ENCODE data around the gene SLC24A4.

SLC24A4 gene

GRCh38 chr14:92455231-92455630 is 132.3 kb downstream of the SLC24A4 start:
- DNase-seq (ENCODE audit: extremely low read depth in 1 of 2, low read depth in 1 of 2) = no peak

- no peak for DNase-seq (ENCODE audit: extremely low read depth in 1 of 2, low read depth in 1 of 2)
Measured at GRCh38 chr14:92456215-92457015, 133.4 kb downstream of the SLC24A4 start.

- DNase-seq (ENCODE audit: extremely low read depth in 1 of 2, low read depth in 1 of 2) = no peak
Measured at GRCh38 chr14:92457016-92457565, 134.1 kb downstream of the SLC24A4 start.

GRCh38 chr14:92458136-92459029 is 135.4 kb downstream of the SLC24A4 start:
- DNase-seq (ENCODE audit: extremely low read depth in 1 of 2, low read depth in 1 of 2) = no peak

- no peak for DNase-seq (ENCODE audit: extremely low read depth in 1 of 2, low read depth in 1 of 2)
Measured at GRCh38 chr14:92459030-92459949, 136.3 kb downstream of the SLC24A4 start.

GRCh38 chr14:92459950-92460421 is 137.0 kb downstream of the SLC24A4 start:
- DNase-seq (ENCODE audit: extremely low read depth in 1 of 2, low read depth in 1 of 2) = no peak

GRCh38 chr14:92460541-92460915 is 137.6 kb downstream of the SLC24A4 start:
- DNase-seq (ENCODE audit: extremely low read depth in 1 of 2, low read depth in 1 of 2) = no peak

- DNase-seq (ENCODE audit: extremely low read depth in 1 of 2, low read depth in 1 of 2) = no peak
Measured at GRCh38 chr14:92460916-92461579, 138.1 kb downstream of the SLC24A4 start.

- DNase-seq (ENCODE audit: extremely low read depth in 1 of 2, low read depth in 1 of 2) = no peak
Measured at GRCh38 chr14:92461891-92462290, 138.9 kb downstream of the SLC24A4 start.

- DNase-seq (ENCODE audit: extremely low read depth in 1 of 2, low read depth in 1 of 2) = no peak
Measured at GRCh38 chr14:92462568-92462967, 139.6 kb downstream of the SLC24A4 start.

- no peak for DNase-seq (ENCODE audit: extremely low read depth in 1 of 2, low read depth in 1 of 2)
Measured at GRCh38 chr14:92463141-92463540, 140.2 kb downstream of the SLC24A4 start.

GRCh38 chr14:92464156-92464555 is 141.2 kb downstream of the SLC24A4 start:
- DNase-seq (ENCODE audit: extremely low read depth in 1 of 2, low read depth in 1 of 2) = no peak

GRCh38 chr14:92464716-92465115 is 141.8 kb downstream of the SLC24A4 start:
- no peak for DNase-seq (ENCODE audit: extremely low read depth in 1 of 2, low read depth in 1 of 2)

GRCh38 chr14:92465353-92466055 is 142.5 kb downstream of the SLC24A4 start:
- no peak for DNase-seq (ENCODE audit: extremely low read depth in 1 of 2, low read depth in 1 of 2)

GRCh38 chr14:92466059-92466458 is 143.1 kb downstream of the SLC24A4 start:
- no peak for DNase-seq (ENCODE audit: extremely low read depth in 1 of 2, low read depth in 1 of 2)

GRCh38 chr14:92469515-92469914 is 146.6 kb downstream of the SLC24A4 start:
- DNase-seq (ENCODE audit: extremely low read depth in 1 of 2, low read depth in 1 of 2) = no peak

GRCh38 chr14:92470215-92470614 is 147.2 kb downstream of the SLC24A4 start:
- no peak for DNase-seq (ENCODE audit: extremely low read depth in 1 of 2, low read depth in 1 of 2)

- DNase-seq (ENCODE audit: extremely low read depth in 1 of 2, low read depth in 1 of 2) = no peak
Measured at GRCh38 chr14:92470811-92471210, 147.8 kb downstream of the SLC24A4 start.

GRCh38 chr14:92471919-92472318 is 149.0 kb downstream of the SLC24A4 start:
- no peak for DNase-seq (ENCODE audit: extremely low read depth in 1 of 2, low read depth in 1 of 2)
